Aorta (tissue), 5 donors: Measurements from ENCODE around the gene RAP1GAP. TPM values are rescaled to one million over a fixed set of nuclear protein-coding genes. Genes with fewer than 3 reads are reported as not detected.
"Not testable (repeated sequence)": the region's sequence is repeated elsewhere in the genome, so short reads cannot be mapped to it uniquely, and the experiment has no call there.

Experiments
- ATAC-seq: fragments of 200-7000 bp; cut with Tn5 transposase; one replicate; pipeline ENCODE4 v1.9.1; 2022; ENCODE audit warnings: moderate library complexity; ENCODE audit not compliant: low FRiP score
- DNase-seq, 2 donors: peaks; one replicate each; pipeline ENCODE4 v3.0.0-alpha.2; 2020
- H3K27ac ChIP-seq, 2 donors: one replicate each; pipeline ENCODE4 v1.5.1; 2013; ENCODE audit warnings: low read length in 2 of 2, mild to moderate bottlenecking in 2 of 2, moderate library complexity in 2 of 2, control low read depth in 1 of 2, inconsistent platforms in 1 of 2, low read depth in 1 of 2
- H3K27me3 ChIP-seq, 2 donors: one replicate each; pipeline ENCODE4 v1.6.1; 2013; ENCODE audit warnings: control low read depth in 1 of 2, low read length in 1 of 2, mild to moderate bottlenecking in 1 of 2, moderate library complexity in 1 of 2; ENCODE audit not compliant: insufficient read depth in 2 of 2, control insufficient read depth in 1 of 2
- H3K36me3 ChIP-seq, 2 donors: one replicate each; pipeline ENCODE4 v1.6.1; 2013; ENCODE audit warnings: control low read depth in 1 of 2, low read length in 1 of 2, mild to moderate bottlenecking in 1 of 2; ENCODE audit not compliant: insufficient read depth in 2 of 2, control insufficient read depth in 1 of 2
- H3K4me1 ChIP-seq, 2 donors: one replicate each; pipeline ENCODE4 v1.6.1; 2013; ENCODE audit warnings: low read length in 2 of 2, control low read depth in 1 of 2, mild to moderate bottlenecking in 1 of 2, moderate library complexity in 1 of 2; ENCODE audit not compliant: insufficient read depth in 2 of 2, control insufficient read depth in 1 of 2
- H3K4me3 ChIP-seq, 2 donors: one replicate each; pipeline ENCODE4 v1.5.1; 2013; ENCODE audit warnings: low read length in 2 of 2, control low read depth in 1 of 2, mild to moderate bottlenecking in 1 of 2
- H3K9me3 ChIP-seq: one replicate; pipeline ENCODE4 v1.6.1; 2013; ENCODE audit warnings: mild to moderate bottlenecking, low read length; ENCODE audit not compliant: control insufficient read depth
- WGBS, 2 donors: extraction: QIAGEN DNeasy Blood & Tissue Kit; methylation state at CpG; one replicate each; pipeline ENCODE4 v1.1.7; 2013; 5-methylcytosine and 5-hydroxymethylcytosine counted together
- intact Hi-C, 2 donors: fragments of 100-400 bp; cut with DNase I; formaldehyde crosslinking; loops; one replicate each; pipeline versions ENCODE4 v1.14.2 to v1.15.0; 2022
- polyA plus RNA-seq, 2 donors: library from polyadenylated mRNA; stranded (reverse); fragments of 200-250 nt; gene quantifications; one replicate each; pipeline ENCODE4 v1.2.3, GENCODE V29; 2013
- total RNA-seq, 2 donors: library from RNA; stranded (reverse); fragmentation: NEBNext Ultra II Directional; extraction: Animal tissue kit (Norgen Biotek cat#: 25700); gene quantifications; one replicate each; pipeline ENCODE4 v1.2.1, GENCODE V29; 2021
- donor health status: healthy with polysubstance abuse.
- donor health status: Bipolar disorder and iron deficiency.
- donor health status: DM: no; HTN: no; CAD: no.
- donor health status: DM: no; HTN: no; CAD: no.
- donor health status: DM: yes; HTN: yes; CAD: no.

RAP1GAP gene
- total and polyA plus RNA-seq, 4 donors = 0.33 to 4.9 (median 0.71) TPM

DNA sequence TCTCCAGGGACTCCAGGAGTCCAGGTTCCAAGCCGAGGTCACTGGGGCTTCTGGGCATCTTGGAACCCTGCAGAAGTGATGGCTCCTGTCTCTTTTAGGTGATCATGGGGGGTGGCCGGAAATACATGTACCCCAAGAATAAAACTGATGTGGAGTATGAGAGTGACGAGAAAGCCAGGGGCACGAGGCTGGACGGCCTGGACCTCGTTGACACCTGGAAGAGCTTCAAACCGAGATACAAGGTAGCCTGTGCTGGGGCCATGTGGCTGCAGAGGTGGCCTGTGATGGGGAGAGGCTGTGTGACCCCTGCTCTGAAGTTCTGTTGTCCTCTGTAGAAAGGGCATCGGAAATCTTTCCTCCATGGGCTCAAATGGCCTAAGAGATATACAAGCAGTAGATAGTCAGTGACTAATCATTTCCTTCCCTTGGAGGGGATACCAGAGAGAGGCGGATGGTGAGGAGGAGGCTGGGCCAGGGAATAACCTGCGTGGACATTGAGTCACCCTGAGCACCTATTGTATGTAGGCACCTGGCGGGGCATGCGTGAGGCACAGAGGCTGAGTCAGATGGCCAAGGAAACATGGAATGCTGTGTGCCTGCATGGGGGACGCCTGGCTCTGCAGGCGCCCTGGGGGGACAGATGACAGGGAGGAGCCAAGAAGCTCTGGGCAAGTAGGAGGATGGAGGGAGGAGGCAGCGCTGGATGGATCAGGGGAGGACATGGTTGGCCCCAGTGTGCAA, 101.0 kb downstream of the RAP1GAP start:
- H3K27ac ChIP-seq = no peak overlapping the region
- no peak overlapping the region for H3K4me3 ChIP-seq
- no peaks in the 10 kb centered on the region for H3K36me3 ChIP-seq
- intact Hi-C loops = no loop called here
- no peaks in the 10 kb centered on the region for H3K4me1 ChIP-seq
- DNase-seq (peak; percentile 38 to 61), ATAC-seq (no peak)
- 91 to 94% methylated on average over 15 of the region's 15 CpGs for WGBS, 2 donors
- H3K27me3 ChIP-seq = no peaks in the 10 kb centered on the region
- no peaks in the 10 kb centered on the region for H3K9me3 ChIP-seq

DNA sequence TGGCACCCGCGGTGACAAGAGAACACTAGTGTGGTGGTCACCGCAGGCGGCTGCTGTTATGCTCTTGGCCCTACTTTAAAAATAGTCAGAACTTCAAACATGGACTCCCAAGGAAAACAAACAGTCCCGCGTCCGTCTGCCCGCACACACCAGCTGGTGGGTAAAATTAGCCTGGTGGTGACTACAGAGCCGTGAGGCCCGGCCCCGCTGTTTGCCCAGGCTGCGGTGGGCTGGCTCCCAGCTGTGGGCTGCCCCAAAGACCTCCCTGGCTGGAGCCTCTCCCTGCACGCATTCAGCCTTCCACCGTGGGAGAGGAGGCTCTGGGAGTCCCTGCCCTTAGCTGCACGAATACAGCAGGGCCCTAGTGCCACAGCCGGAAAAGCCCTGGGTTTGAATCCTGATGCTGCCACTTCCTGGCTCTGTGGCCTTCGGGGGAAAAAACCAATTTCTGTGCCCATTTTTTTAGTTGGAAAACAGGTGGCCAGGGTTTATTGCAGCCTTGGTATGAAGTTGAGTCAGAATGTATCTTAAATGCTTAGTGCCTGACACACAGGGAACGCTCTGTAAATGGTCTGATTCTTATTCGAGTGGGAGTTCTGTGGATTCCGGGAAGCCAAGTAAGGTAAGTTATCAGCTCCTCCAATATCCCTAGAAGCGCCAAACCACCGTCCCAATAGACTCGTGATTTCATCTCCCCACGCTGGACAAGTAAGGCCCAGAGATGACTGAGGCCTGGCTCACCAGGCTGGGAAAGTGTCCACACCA, 101.7 kb downstream of the RAP1GAP start:
- DNase-seq (peak; percentile 38 to 67), ATAC-seq (no peak)
- H3K4me1 ChIP-seq = no peaks in the 10 kb centered on the region
- H3K9me3 ChIP-seq = no peaks in the 10 kb centered on the region
- 37 to 38% methylated on average over 24 of the region's 24 CpGs for WGBS, 2 donors
- no peak overlapping the region for H3K4me3 ChIP-seq
- no peaks in the 10 kb centered on the region for H3K27me3 ChIP-seq
- intact Hi-C loops = no loop called here
- no peaks in the 10 kb centered on the region for H3K36me3 ChIP-seq
- H3K27ac ChIP-seq = no peak overlapping the region

DNA sequence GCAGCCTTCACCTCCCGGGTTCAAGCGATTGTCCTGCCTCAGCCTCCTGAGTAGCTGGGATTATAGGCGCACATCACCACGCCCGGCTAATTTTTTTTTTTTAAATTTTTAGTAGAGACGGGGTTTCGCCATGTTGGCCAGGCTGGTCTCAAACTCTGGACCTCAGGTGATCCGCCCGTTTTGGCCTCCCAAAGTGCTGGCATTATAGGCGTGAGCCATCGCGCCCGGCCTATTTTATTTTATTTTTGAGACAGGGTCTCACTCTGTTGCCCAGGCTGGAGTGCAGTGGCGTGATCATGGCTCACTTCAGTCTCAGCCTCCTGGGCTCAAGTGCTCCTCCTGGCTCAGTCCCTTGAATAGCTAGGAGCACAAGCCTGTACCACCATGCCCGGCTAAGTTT, 102.8 kb downstream of the RAP1GAP start:
- H3K27me3 ChIP-seq, H3K4me1 ChIP-seq, ATAC-seq, H3K9me3 ChIP-seq, intact Hi-C loops, H3K36me3 ChIP-seq, H3K4me3 ChIP-seq, H3K27ac ChIP-seq: not testable (repeated sequence)
- WGBS, 2 donors = 95 to 97% methylated on average over 15 of the region's 15 CpGs
- peak in 1 of 2 donors; percentile 26 for DNase-seq

DNA sequence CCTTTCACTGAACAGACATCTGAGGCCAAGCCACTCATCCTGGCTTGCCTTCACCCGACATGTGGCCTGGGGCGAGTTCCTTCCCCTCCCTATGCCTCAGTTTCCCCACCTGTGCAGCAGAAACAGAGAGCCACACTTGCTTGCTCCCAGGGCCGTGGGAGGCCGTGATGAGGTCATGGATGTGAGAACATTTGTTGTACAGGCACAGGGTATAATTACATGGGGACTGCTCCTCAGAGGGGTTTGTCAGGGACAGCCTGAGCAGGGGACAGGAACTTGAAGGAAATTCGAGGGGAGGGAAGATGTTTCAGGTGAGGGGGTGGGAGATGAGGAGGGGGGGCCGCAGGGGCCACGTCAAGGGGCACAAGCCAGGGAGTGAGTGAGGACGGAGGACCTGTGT, 103.9 kb downstream of the RAP1GAP start:
- Histone ChIP-seq H3K4me1 (no peaks in the 10 kb centered on the region), H3K27me3 (no peaks in the 10 kb centered on the region), H3K4me3 (no peak overlapping the region), H3K9me3 (no peaks in the 10 kb centered on the region), H3K27ac (no peak overlapping the region), H3K36me3 (no peaks in the 10 kb centered on the region)
- WGBS, 2 donors = 64 to 71% methylated on average over 8 of the region's 8 CpGs
- ATAC-seq = no peak
- peak in 1 of 2 donors; percentile 57 for DNase-seq
- intact Hi-C loops = no loop called here

DNA sequence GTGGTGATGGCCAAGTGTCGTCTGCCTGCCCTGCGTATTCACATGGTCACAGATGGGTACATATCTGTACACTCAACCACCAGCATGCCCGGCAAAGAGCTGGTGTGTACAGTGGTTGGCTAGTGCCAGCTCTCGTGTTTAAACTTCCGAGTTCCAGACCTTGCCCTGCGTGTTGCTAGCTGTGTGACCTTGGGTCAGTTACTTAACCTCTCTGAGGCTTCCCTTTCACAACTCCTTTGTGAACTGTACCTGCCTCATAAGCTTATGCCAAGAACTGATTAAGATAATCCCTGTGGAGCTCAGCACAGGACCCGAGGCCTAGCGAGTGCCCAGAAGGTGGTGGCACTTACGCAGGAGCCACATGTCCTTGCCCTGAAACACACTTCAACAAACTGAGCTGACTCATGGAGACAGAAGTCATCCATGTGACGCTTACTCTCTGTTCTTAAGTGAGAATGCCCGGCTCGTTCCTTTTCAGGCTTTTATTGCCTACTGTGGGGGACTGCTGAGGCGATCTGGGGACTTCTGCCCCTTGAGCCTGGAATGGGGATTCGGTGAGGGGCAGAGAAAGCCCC, 104.5 kb downstream of the RAP1GAP start:
- intact Hi-C loops = no loop called here
- no peak overlapping the region for H3K27ac ChIP-seq
- ATAC-seq (no peak), DNase-seq (peak in 1 of 2 donors; percentile 37)
- no peaks in the 10 kb centered on the region for H3K9me3 ChIP-seq
- H3K36me3 ChIP-seq = no peaks in the 10 kb centered on the region
- no peak overlapping the region for H3K4me3 ChIP-seq
- WGBS, 2 donors = 89 to 94% methylated on average over 14 of the region's 14 CpGs
- no peaks in the 10 kb centered on the region for H3K27me3 ChIP-seq
- no peaks in the 10 kb centered on the region for H3K4me1 ChIP-seq

DNA sequence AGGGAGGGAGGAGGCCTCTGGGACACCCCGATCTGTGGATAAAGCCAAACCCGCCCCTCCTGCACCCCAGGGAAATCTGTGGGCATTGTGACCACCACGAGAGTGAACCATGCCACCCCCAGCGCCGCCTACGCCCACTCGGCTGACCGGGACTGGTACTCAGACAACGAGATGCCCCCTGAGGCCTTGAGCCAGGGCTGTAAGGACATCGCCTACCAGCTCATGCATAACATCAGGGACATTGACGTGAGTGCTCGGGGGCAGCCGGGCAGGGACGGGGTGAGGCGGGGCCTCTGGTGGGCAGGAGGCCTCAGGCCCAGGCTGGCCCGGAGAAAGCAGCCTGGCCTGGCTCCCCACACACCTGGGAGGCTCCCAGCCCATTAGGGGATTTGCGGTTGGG, 105.2 kb downstream of the RAP1GAP start:
- intact Hi-C loops = no loop called here
- no peaks in the 10 kb centered on the region for H3K36me3 ChIP-seq
- H3K4me3 ChIP-seq = no peak overlapping the region
- ATAC-seq = no peak
- no peaks in the 10 kb centered on the region for H3K9me3 ChIP-seq
- WGBS, 2 donors = 93 to 95% methylated on average over 17 of the region's 17 CpGs
- H3K27me3 ChIP-seq = no peaks in the 10 kb centered on the region
- H3K27ac ChIP-seq = no peak overlapping the region
- peak; percentile 30 to 71 for DNase-seq
- H3K4me1 ChIP-seq = no peaks in the 10 kb centered on the region

DNA sequence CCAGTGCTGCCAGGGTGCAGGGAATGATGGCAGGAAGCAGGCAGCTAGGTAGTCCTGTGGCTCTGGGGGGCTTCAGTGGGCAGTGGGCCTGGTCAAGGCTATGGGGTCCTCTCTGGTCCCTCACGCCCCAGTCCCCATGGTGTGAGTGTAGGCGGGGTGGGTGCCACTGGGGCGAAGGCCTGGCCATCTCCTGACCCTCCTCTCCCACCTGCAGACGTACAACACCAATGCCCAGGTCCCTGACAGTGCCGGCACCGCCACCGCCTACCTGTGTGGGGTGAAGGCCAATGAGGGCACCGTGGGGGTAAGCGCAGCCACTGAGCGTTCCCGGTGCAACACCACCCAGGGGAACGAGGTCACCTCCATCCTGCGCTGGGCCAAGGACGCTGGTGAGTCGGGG, 106.3 kb downstream of the RAP1GAP start:
- Histone ChIP-seq H3K4me3 (no peak overlapping the region), H3K27me3 (no peaks in the 10 kb centered on the region), H3K9me3 (no peaks in the 10 kb centered on the region), H3K36me3 (no peaks in the 10 kb centered on the region), H3K4me1 (no peaks in the 10 kb centered on the region), H3K27ac (no peak overlapping the region)
- peak; percentile 30 for ATAC-seq
- intact Hi-C loops = no loop called here
- WGBS, 2 donors = 96 to 97% methylated on average over 15 of the region's 15 CpGs
- DNase-seq = peak; percentile 39 to 54

DNA sequence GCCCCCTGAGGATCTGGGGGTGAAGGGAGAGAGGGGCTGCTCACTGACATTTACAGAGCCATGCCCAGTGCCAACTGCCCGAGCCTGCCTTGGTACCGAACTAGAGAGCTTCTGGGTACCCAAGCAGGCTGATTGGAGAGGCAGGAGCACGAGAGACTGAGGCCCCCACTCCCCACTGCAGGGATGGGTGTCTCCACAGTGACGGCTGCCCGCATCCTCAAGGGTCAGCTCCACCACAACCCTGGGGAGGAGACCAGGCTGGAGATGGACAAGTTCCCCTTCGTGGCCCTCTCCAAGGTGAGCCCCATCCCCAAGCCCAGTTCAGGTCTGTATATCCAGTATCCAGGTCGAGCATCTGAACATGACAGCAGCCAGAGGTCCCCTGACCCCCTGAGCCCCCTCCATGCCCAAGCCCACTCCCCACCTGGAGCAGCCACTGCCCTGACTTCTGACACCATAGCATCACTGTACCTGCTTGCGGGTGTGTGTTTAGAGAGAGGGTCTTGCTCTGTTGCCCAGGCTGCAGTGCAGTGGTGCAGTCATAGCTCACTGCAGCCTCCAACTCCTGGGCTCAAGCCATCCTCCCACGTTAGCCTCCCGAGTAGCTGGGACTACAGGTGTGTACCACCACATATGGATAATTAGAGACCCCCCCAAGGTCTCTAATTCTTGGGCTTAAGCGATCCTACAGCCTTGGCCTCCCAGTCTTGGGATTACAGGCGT, 108.1 kb downstream of the RAP1GAP start:
- Histone ChIP-seq H3K36me3 (no peaks in the 10 kb centered on the region), H3K27me3 (no peaks in the 10 kb centered on the region), H3K9me3 (no peaks in the 10 kb centered on the region), H3K4me1 (no peaks in the 10 kb centered on the region), H3K4me3 (no peak overlapping the region), H3K27ac (no peak overlapping the region)
- ATAC-seq (no peak), DNase-seq (peak; percentile 17 to 59)
- intact Hi-C loops = no loop called here
- 91 to 94% methylated on average over 12 of the region's 12 CpGs for WGBS, 2 donors
